Measurements from ENCODE around the gene LAMA1. TPM values are rescaled to one million over a fixed set of nuclear protein-coding genes. Genes with fewer than 3 reads are reported as not detected.
"Not testable (repeated sequence)": the region's sequence is repeated elsewhere in the genome, so short reads cannot be mapped to it uniquely, and the experiment has no call there.

LAMA1 gene
- total RNA-seq, 5 donors from 2014 or later (not counting 1 experiment from before 2014, with no cell fraction given), result 0.09 to 0.43 (median 0.09) TPM; not detected in 2

GRCh38 chr18:7155887-7156286 lies 38.3 kb upstream of the LAMA1 start:
- no peaks in the 10 kb centered on the region for H3K9me3 ChIP-seq
- ATAC-seq (replicated peaks in 1 of 4) (no peak), DNase-seq (no peak)
- ChIA-PET POLR2A (no interaction called here), CTCF (no interaction called here)
- no peak overlapping the region for H3K4me3 Mint-ChIP-seq
- peaks cover 0 to 4% (median 4%) of the 10 kb centered on the region in 3 donors for H3K4me1 Mint-ChIP-seq
- no peaks in the 10 kb centered on the region for H3K36me3 ChIP-seq (ENCODE audit: control insufficient read depth in 2 of 2, extremely low read depth in 1 of 2, insufficient read depth in 1 of 2, low read length in 1 of 2)
- H3K4me1 ChIP-seq (ENCODE audit: control insufficient read depth in 1 of 2, extremely low read depth in 1 of 2, insufficient read depth in 2 of 2, low read length in 2 of 2), result peaks cover 0 to 15% of the 10 kb centered on the region in 2 experiments
- H3K4me3 ChIP-seq (ENCODE audit: control insufficient read depth in 1 of 2, extremely low read depth in 1 of 2, low read length in 1 of 2), result no peak overlapping the region
- H3K9me3 Mint-ChIP-seq, result peaks cover 0 to 5% (median 3%) of the 10 kb centered on the region in 3 donors
- H3K27ac ChIP-seq (ENCODE audit: low read length), result no peak overlapping the region
- no peaks in the 10 kb centered on the region for H3K36me3 Mint-ChIP-seq
- no peaks in the 10 kb centered on the region for H3K27me3 ChIP-seq (replicated peaks in 1 of 2; ENCODE audit: control insufficient read depth in 2 of 2, extremely low read depth in 1 of 2, insufficient read depth in 2 of 2, low read length in 1 of 2)
- H3K27me3 Mint-ChIP-seq, result no peaks in the 10 kb centered on the region
- H3K27ac Mint-ChIP-seq, result no peak overlapping the region
- 75% methylated on average over 3 of the region's 8 CpGs for WGBS (ENCODE audit: insufficient coverage)

- 81% methylated on average over 3 of the region's 5 CpGs for WGBS (ENCODE audit: insufficient coverage)
- POLR2A ChIA-PET, result no interaction called here
- no peak overlapping the region for H3K4me3 ChIP-seq (ENCODE audit: control insufficient read depth in 1 of 2, extremely low read depth in 1 of 2, low read length in 1 of 2)
- ATAC-seq (replicated peaks in 1 of 4) (no peak), DNase-seq (no peak)
- no peaks in the 10 kb centered on the region for H3K36me3 ChIP-seq (ENCODE audit: control insufficient read depth in 2 of 2, extremely low read depth in 1 of 2, insufficient read depth in 1 of 2, low read length in 1 of 2)
- H3K27ac ChIP-seq (ENCODE audit: low read length), result no peak overlapping the region
- no peaks in the 10 kb centered on the region for H3K27me3 Mint-ChIP-seq
- no peaks in the 10 kb centered on the region for H3K27me3 ChIP-seq (replicated peaks in 1 of 2; ENCODE audit: control insufficient read depth in 2 of 2, extremely low read depth in 1 of 2, insufficient read depth in 2 of 2, low read length in 1 of 2)
- H3K4me1 ChIP-seq (ENCODE audit: control insufficient read depth in 1 of 2, extremely low read depth in 1 of 2, insufficient read depth in 2 of 2, low read length in 2 of 2), result peaks cover 0 to 15% of the 10 kb centered on the region in 2 experiments
- peaks cover 0 to 4% (median 4%) of the 10 kb centered on the region in 3 donors for H3K4me1 Mint-ChIP-seq
- no peaks in the 10 kb centered on the region for H3K36me3 Mint-ChIP-seq
- CTCF ChIA-PET, result no interaction called here
- H3K27ac Mint-ChIP-seq, result no peak overlapping the region
- H3K9me3 ChIP-seq, result no peaks in the 10 kb centered on the region
- no peak overlapping the region for H3K4me3 Mint-ChIP-seq
- H3K9me3 Mint-ChIP-seq, result peaks cover 0 to 5% (median 3%) of the 10 kb centered on the region in 3 donors
These were observed 37.5 kb upstream of the LAMA1 start for GRCh38 chr18:7155092-7155491.

DNA sequence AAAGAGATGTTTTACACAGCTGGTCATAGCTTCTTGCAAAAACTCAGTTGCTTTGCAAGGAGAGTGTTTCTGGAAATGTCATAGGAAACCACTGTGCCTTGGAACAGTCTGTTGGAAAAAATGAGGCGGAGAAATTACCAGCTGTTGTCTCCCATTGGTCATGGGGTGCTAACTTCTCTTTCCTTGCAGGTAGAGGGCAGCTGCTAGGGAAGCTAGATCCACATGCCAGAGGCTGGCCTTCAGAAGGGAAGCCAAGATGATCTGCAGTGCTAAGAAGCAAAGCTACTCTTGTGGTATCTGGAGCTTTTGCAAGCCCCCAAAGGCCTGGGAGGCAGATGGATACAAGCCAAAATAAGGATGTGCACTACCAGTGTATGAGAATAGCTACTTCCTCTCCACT lies 34.8 kb upstream of the LAMA1 start:
- Mint-ChIP-seq H3K4me1 (peaks cover 0 to 4% (median 0%) of the 10 kb centered on the region in 3 donors), H3K27ac (no peak overlapping the region), H3K4me3 (no peak overlapping the region), H3K36me3 (no peaks in the 10 kb centered on the region), H3K9me3 (peaks cover 3 to 5% (median 5%) of the 10 kb centered on the region in 3 donors), H3K27me3 (no peaks in the 10 kb centered on the region)
- peaks cover 0 to 6% of the 10 kb centered on the region in 2 experiments for H3K4me1 ChIP-seq (ENCODE audit: control insufficient read depth in 1 of 2, extremely low read depth in 1 of 2, insufficient read depth in 2 of 2, low read length in 2 of 2)
- 83% methylated on average over 1 of the region's 1 CpG for WGBS (ENCODE audit: insufficient coverage)
- no peaks in the 10 kb centered on the region for H3K36me3 ChIP-seq (ENCODE audit: control insufficient read depth in 2 of 2, extremely low read depth in 1 of 2, insufficient read depth in 1 of 2, low read length in 1 of 2)
- H3K9me3 ChIP-seq, result no peaks in the 10 kb centered on the region
- CTCF ChIA-PET, result no interaction called here
- POLR2A ChIA-PET, result no interaction called here
- H3K27me3 ChIP-seq (replicated peaks in 1 of 2; ENCODE audit: control insufficient read depth in 2 of 2, extremely low read depth in 1 of 2, insufficient read depth in 2 of 2, low read length in 1 of 2), result no peaks in the 10 kb centered on the region
- no peak for ATAC-seq (replicated peaks in 1 of 4)
- no peak overlapping the region for H3K27ac ChIP-seq (ENCODE audit: low read length)
- H3K4me3 ChIP-seq (ENCODE audit: control insufficient read depth in 1 of 2, extremely low read depth in 1 of 2, low read length in 1 of 2), result no peak overlapping the region
- DNase-seq, result no peak

GRCh38 chr18:7147399-7147798 lies 29.8 kb upstream of the LAMA1 start:
- no peak overlapping the region for H3K27ac ChIP-seq (ENCODE audit: low read length)
- ChIA-PET CTCF (no interaction called here), POLR2A (no interaction called here)
- WGBS (ENCODE audit: insufficient coverage), result 76% methylated on average over 5 of the region's 7 CpGs
- no peaks in the 10 kb centered on the region for H3K36me3 ChIP-seq (ENCODE audit: control insufficient read depth in 2 of 2, extremely low read depth in 1 of 2, insufficient read depth in 1 of 2, low read length in 1 of 2)
- DNase-seq (no peak), ATAC-seq (replicated peaks in 1 of 4) (no peak)
- H3K4me3 Mint-ChIP-seq, result no peak overlapping the region
- peaks cover 4 to 6% (median 5%) of the 10 kb centered on the region in 3 donors for H3K9me3 Mint-ChIP-seq
- H3K4me1 Mint-ChIP-seq, result no peaks in the 10 kb centered on the region
- no peak overlapping the region for H3K27ac Mint-ChIP-seq
- no peaks in the 10 kb centered on the region for H3K9me3 ChIP-seq
- no peaks in the 10 kb centered on the region for H3K27me3 ChIP-seq (replicated peaks in 1 of 2; ENCODE audit: control insufficient read depth in 2 of 2, extremely low read depth in 1 of 2, insufficient read depth in 2 of 2, low read length in 1 of 2)
- no peaks in the 10 kb centered on the region for H3K27me3 Mint-ChIP-seq
- no peaks in the 10 kb centered on the region for H3K36me3 Mint-ChIP-seq
- H3K4me1 ChIP-seq (ENCODE audit: control insufficient read depth in 1 of 2, extremely low read depth in 1 of 2, insufficient read depth in 2 of 2, low read length in 2 of 2), result no peaks in the 10 kb centered on the region
- no peak overlapping the region for H3K4me3 ChIP-seq (ENCODE audit: control insufficient read depth in 1 of 2, extremely low read depth in 1 of 2, low read length in 1 of 2)

GRCh38 chr18:7146067-7146466 lies 28.5 kb upstream of the LAMA1 start:
- H3K27me3 ChIP-seq (replicated peaks in 1 of 2; ENCODE audit: control insufficient read depth in 2 of 2, extremely low read depth in 1 of 2, insufficient read depth in 2 of 2, low read length in 1 of 2), result no peaks in the 10 kb centered on the region
- ChIA-PET POLR2A (no interaction called here), CTCF (no interaction called here)
- no peak overlapping the region for H3K4me3 Mint-ChIP-seq
- H3K27ac ChIP-seq (ENCODE audit: low read length), result no peak overlapping the region
- no peak for ATAC-seq (replicated peaks in 1 of 4)
- no peaks in the 10 kb centered on the region for H3K36me3 Mint-ChIP-seq
- no peak for DNase-seq
- H3K4me1 ChIP-seq (ENCODE audit: control insufficient read depth in 1 of 2, extremely low read depth in 1 of 2, insufficient read depth in 2 of 2, low read length in 2 of 2), result no peaks in the 10 kb centered on the region
- no CpG with 5 or more reads among the region's 1 CpG for WGBS (ENCODE audit: insufficient coverage)
- peaks cover 5 to 6% (median 5%) of the 10 kb centered on the region in 3 donors for H3K9me3 Mint-ChIP-seq
- no peaks in the 10 kb centered on the region for H3K4me1 Mint-ChIP-seq
- H3K27me3 Mint-ChIP-seq, result no peaks in the 10 kb centered on the region
- no peak overlapping the region for H3K27ac Mint-ChIP-seq
- H3K36me3 ChIP-seq (ENCODE audit: control insufficient read depth in 2 of 2, extremely low read depth in 1 of 2, insufficient read depth in 1 of 2, low read length in 1 of 2), result no peaks in the 10 kb centered on the region
- H3K9me3 ChIP-seq, result no peaks in the 10 kb centered on the region
- H3K4me3 ChIP-seq (ENCODE audit: control insufficient read depth in 1 of 2, extremely low read depth in 1 of 2, low read length in 1 of 2), result no peak overlapping the region

GRCh38 chr18:7144921-7145320 lies 27.3 kb upstream of the LAMA1 start:
- POLR2A ChIA-PET; H3K36me3 Mint-ChIP-seq; H3K27ac ChIP-seq (ENCODE audit: low read length); H3K4me1 Mint-ChIP-seq; H3K27me3 ChIP-seq (replicated peaks in 1 of 2; ENCODE audit: control insufficient read depth in 2 of 2, extremely low read depth in 1 of 2, insufficient read depth in 2 of 2, low read length in 1 of 2); H3K27ac Mint-ChIP-seq; ATAC-seq (replicated peaks in 1 of 4); DNase-seq; H3K4me3 ChIP-seq (ENCODE audit: control insufficient read depth in 1 of 2, extremely low read depth in 1 of 2, low read length in 1 of 2); H3K9me3 ChIP-seq; H3K9me3 Mint-ChIP-seq; H3K4me1 ChIP-seq (ENCODE audit: control insufficient read depth in 1 of 2, extremely low read depth in 1 of 2, insufficient read depth in 2 of 2, low read length in 2 of 2); H3K4me3 Mint-ChIP-seq; H3K36me3 ChIP-seq (ENCODE audit: control insufficient read depth in 2 of 2, extremely low read depth in 1 of 2, insufficient read depth in 1 of 2, low read length in 1 of 2); H3K27me3 Mint-ChIP-seq; CTCF ChIA-PET: not testable (repeated sequence)
- WGBS (ENCODE audit: insufficient coverage), result 90% methylated on average over 6 of the region's 12 CpGs

DNA sequence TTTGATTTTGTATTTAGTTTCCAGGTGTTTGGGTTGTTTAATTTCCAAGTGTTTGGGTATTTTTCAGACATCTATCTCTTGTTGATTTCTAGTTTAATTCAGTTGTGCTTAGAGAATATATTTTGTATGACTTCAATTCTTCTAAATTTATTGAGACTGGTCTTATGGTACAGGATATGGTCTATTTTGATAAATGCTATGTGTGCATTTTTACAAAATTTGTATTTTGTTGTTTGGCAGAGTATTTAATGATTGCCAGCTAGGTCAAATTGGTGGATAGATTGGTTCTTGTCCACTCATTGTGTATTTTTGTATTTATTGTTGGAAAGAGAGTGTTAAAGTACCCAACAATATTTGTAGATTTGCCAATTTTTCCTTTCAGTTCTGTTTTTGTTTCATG lies 23.7 kb upstream of the LAMA1 start:
- Mint-ChIP-seq H3K27ac (no peak overlapping the region), H3K4me3 (no peak overlapping the region), H3K9me3 (peaks cover 0 to 6% (median 5%) of the 10 kb centered on the region in 3 donors), H3K36me3 (no peaks in the 10 kb centered on the region), H3K4me1 (no peaks in the 10 kb centered on the region), H3K27me3 (no peaks in the 10 kb centered on the region)
- Histone ChIP-seq H3K27me3 (replicated peaks in 1 of 2; ENCODE audit: control insufficient read depth in 2 of 2, extremely low read depth in 1 of 2, insufficient read depth in 2 of 2, low read length in 1 of 2) (no peaks in the 10 kb centered on the region), H3K27ac (ENCODE audit: low read length) (no peak overlapping the region), H3K4me3 (ENCODE audit: control insufficient read depth in 1 of 2, extremely low read depth in 1 of 2, low read length in 1 of 2) (no peak overlapping the region), H3K9me3 (no peaks in the 10 kb centered on the region), H3K36me3 (ENCODE audit: control insufficient read depth in 2 of 2, extremely low read depth in 1 of 2, insufficient read depth in 1 of 2, low read length in 1 of 2) (no peaks in the 10 kb centered on the region), H3K4me1 (ENCODE audit: control insufficient read depth in 1 of 2, extremely low read depth in 1 of 2, insufficient read depth in 2 of 2, low read length in 2 of 2) (no peaks in the 10 kb centered on the region)
- DNase-seq (no peak), ATAC-seq (replicated peaks in 1 of 4) (no peak)
- POLR2A ChIA-PET, result interaction anchor here in 1 of 2 donors (0.5 kb wide), 1 partner anchor 13 kb away, joined by 3 read pairs; no protein-coding TSS in a partner anchor
- CTCF ChIA-PET, result no interaction called here
